Fibroblast of skin of right quadriceps (primary cell): ENCODE data around the gene MRPL16.

Experiments used
- DNase-seq: peaks from one replicate; pipeline ENCODE4 v3.0.0-alpha.2; 2013

The MRPL16 gene

DNA sequence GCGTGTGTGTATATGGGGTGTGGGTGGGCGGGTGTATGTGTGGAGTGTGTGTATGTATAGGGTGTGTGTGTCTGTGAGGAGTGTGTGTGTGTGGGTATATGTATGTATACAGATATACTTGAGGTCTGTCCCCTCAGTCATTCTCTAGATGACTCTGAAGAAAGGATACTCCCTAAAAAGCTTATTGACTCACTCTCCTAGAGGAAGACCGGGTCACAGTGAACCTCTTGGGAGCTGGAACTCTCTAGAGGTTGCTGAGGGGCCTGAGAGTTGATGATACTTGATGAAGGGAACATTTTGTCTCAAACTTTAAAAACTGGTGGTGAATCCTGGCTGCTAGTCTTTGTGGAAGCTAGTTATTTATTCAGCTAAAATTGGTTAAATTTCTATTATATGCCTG, 40.3 kb downstream of the MRPL16 start:
- DNase-seq, result no peak

DNA sequence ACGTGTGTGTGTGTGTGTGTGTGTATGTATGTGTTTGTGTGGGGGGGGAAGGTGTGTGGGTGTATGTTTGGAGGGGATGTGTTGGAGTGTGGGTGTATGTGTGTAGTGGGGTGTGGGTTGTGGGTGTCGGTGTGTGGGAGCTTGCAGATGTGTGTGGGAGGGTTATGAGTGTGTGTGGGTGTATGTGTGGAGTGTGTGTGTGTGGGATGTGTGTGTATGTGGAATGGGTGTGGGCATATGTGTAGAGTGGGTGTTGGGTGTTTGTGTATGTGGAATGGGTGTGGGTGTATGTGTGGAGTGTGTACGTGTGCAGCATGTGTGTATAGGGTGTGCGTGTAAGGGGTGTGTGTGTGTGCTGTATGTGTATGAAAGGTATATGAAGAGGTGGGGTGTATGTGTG, 40.8 kb downstream of the MRPL16 start:
- no peak for DNase-seq

GRCh38 chr11:59769111-59769510, 41.5 kb downstream of the MRPL16 start:
- no peak for DNase-seq

GRCh38 chr11:59767225-59767611, 43.4 kb downstream of the MRPL16 start:
- no peak for DNase-seq

GRCh38 chr11:59766542-59767224, 43.9 kb downstream of the MRPL16 start:
- no peak for DNase-seq

DNA sequence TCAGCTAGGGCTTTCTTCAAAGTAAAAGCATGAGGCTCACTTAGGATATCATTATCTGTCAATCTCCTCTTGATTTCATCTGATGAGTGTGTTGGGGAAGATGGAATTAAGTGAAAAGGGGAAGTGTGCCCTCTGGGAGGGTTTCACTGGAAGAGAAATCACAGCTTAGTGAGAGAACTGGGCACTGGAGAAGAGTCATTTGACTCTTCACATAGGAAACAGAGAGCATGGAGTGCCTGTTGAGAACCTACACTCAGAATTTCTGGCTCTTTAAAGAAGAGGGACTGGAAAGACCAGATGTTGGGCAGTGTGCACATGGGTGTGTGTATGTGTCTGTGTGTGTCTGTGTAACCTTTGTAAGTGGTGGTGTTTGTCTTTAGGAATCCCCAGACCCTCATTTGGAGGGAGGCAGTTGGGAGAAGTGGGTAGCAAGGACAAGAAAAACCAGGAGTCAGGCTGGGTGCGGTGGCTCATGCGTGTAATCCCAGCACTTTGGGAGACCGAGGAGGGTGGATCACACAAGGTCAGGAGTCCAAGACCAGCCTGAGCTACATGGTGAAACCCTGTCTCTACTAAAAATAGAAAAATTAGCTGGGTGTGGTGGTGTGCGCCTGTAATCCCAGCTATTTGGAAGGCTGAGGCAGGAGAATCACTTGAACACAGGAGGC, 45.4 kb downstream of the MRPL16 start:
- no peak for DNase-seq

DNA sequence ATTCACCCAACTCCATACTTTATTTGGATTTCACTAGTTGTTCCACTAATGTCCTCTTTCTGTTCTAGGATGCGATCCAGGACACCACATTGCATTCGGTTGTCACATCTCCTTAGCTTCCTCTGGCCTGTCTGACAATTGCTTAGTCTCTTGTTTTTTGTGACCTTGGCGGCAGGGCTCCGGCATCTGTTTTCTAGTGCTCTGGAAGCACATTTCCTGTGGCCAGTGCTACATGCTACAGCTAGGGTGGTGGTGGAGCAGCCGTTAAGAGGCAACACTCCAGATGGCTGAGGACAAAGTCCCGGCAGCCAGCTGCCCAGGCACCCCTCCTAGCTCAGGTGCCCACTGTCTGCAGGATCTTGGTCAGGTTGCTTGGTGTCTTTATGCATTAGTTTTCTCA, 48.6 kb downstream of the MRPL16 start:
- no peak for DNase-seq

DNA sequence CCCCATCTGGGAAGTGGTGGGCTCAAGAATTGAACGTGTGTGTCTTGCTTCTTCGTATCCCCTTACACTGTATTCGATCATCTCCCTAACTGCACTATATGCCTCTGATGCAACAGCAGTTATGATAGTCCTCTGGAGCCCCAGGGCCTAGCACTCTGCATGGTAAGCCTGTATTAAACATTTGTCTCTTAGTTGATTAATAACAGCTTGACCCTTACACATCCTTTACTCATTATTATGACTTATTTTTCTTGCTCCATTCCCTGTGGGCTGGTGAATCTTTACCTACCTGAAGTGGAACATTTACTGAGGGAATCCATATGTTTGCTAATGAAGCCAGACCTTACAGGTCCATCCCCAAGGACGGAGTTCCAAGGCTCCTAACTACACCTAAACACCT, 49.8 kb downstream of the MRPL16 start:
- no peak for DNase-seq

- DNase-seq, result no peak
These were observed 50.7 kb downstream of the MRPL16 start for GRCh38 chr11:59759900-59760299.

DNA sequence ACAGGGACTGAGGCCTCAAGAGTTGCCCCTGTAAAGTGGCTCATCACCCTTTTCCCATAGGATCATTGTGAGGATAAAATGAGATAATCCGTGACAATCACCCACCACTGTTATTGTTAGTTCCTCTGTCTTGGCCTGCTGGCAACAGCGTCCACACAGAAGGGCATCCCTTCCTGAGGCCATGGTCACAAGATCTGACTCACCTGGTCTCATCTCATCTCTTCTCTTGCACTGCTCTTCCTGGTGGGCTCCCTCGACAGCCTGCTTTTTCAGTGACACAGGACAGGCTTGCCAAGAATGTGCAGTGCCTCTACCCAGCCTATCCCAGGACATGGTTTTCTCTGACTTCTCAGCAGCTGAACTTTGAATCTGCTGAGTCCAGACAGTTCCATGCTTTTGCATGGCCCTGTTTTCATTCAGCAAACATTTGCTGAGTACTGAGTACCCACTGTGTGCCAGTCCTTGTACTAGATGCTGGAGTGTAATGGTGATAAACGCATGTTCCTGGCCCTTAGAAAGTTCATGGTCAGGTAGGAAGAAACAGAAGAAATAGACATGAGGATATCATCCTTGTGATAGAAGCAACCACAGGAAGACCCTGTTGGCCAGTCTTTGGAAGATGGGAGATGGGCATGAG, 52.1 kb downstream of the MRPL16 start:
- no peak for DNase-seq

DNA sequence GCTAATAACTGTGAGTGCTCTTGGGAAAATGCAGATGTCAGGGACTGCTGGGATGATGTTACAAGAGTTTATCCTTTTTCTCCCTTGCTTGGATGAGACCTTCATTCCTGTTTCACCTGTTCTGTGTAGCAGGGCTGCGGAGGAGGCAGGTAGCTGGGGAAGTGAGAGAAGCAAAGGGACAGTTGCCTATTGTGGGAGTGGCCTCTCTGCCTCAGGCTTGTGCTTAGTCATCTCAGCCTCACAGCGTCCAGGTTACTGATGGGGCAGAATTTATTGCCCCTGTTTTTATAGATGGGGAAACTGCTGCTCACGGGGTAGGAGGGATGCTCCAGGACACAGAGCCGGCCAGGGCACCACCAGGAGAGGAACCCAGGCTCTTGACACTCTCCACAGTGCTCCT, 53.7 kb downstream of the MRPL16 start:
- DNase-seq, result no peak

DNA sequence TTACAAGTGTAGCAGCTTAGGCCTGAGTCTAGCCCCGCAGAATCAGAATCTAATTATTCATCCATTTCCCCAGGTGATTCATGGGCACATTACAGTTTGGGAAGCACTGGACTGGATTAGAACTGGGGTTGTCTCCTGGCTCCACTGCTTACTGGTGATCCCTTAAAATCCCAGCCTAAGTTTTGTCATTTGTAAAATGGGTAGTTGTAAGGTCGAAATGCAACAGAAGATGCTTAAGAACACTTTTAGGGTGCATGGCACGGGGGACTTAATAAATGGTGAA, 54.1 kb downstream of the MRPL16 start:
- peak; percentile 3 for DNase-seq
